GM13977 (cell line): ENCODE results near the gene UBASH3A.

Source experiments
- DNase-seq: peaks from one replicate; pipeline ENCODE4 v3.0.0; 2012; ENCODE audit warnings: low spot score
- in situ Hi-C: fragments of 300-500 bp; cut with MboI; formaldehyde crosslinking; loops from one replicate; pipeline ENCODE4 v1.12.0; 2022; ENCODE audit warnings: low sequenced_read_pairs, low pct_unique_long_range_greater_than_20kb, mixed read lengths, inconsistent platforms; ENCODE audit not compliant: unreplicated experiment
- TF ChIP-seq, protein P1 (sequence below): IDR thresholded peaks from 2 replicates; pipeline ENCODE4 v1.5.1; 2012; ENCODE audit warnings: mild to moderate bottlenecking, control low read depth; ENCODE audit not compliant: insufficient read depth; ENCODE audit errors: extremely low read depth, missing control alignments

The UBASH3A gene

GRCh38 chr21:42489991-42490390 is 86.3 kb downstream of the UBASH3A start:
- no peak for DNase-seq
- TF ChIP-seq, protein P1, sequence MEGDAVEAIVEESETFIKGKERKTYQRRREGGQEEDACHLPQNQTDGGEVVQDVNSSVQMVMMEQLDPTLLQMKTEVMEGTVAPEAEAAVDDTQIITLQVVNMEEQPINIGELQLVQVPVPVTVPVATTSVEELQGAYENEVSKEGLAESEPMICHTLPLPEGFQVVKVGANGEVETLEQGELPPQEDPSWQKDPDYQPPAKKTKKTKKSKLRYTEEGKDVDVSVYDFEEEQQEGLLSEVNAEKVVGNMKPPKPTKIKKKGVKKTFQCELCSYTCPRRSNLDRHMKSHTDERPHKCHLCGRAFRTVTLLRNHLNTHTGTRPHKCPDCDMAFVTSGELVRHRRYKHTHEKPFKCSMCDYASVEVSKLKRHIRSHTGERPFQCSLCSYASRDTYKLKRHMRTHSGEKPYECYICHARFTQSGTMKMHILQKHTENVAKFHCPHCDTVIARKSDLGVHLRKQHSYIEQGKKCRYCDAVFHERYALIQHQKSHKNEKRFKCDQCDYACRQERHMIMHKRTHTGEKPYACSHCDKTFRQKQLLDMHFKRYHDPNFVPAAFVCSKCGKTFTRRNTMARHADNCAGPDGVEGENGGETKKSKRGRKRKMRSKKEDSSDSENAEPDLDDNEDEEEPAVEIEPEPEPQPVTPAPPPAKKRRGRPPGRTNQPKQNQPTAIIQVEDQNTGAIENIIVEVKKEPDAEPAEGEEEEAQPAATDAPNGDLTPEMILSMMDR, result no peak
- in situ Hi-C loops, result no loop called here

DNA sequence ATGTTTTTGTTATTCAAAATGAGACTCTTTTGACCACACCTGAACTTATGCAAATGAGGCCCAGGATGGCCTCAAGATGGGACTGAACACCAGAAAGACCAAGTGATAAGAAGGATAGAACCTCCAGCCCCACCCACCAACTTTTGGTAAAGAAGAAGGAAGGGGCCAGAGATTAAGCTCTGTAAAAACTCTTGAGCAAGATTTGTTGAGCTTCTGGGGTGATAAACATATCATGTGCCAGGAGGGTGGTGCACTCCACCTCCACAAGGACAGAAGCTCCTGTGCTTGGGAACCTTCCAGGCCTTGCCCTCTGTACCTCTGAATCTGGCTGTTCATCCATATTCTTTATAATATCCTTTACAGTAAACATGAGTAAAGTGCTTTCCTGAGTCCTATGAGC is 87.0 kb downstream of the UBASH3A start:
- TF ChIP-seq, protein P1, result no peak
- no peak for DNase-seq
- in situ Hi-C loops, result no loop called here

GRCh38 chr21:42491328-42491727 is 87.6 kb downstream of the UBASH3A start:
- TF ChIP-seq, protein P1, result no peak
- in situ Hi-C loops, result no loop called here
- no peak for DNase-seq

DNA sequence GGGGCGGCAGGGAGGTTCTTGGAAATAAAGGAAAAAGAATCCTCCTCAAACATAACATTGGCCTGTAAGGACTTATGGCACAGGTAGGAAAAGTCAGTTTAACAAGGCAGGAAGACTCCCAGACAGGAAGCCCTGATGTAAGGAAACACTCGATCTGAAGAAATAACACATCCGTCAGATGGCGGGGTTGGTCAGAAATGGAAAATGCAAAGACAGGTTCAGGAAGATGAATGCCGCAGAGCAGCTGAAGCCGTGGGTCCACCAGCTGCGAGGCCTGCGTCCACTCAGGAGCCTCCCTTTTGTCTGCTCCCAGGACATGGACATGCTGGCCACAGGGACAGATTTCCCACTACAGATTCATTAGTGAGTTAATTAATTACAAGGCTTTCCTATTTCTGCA is 88.5 kb downstream of the UBASH3A start:
- in situ Hi-C loops, result no loop called here

GRCh38 chr21:42493109-42494060 is 89.7 kb downstream of the UBASH3A start:
- in situ Hi-C loops, result no loop called here
- TF ChIP-seq, protein P1, result no peak
- no peak for DNase-seq

More for the DNA sequence above, 88.5 kb downstream of the UBASH3A start:
- TF ChIP-seq, protein P1, result no peak
- DNase-seq, result no peak

GRCh38 chr21:42495027-42495426 is 91.3 kb downstream of the UBASH3A start:
- DNase-seq, result no peak
- in situ Hi-C loops, result no loop called here
- TF ChIP-seq, protein P1, result no peak
